Upper lobe of left lung (tissue), 6 donors: ENCODE measurements around the gene GLI1. TPM values are rescaled to one million over a fixed set of nuclear protein-coding genes. Genes with fewer than 3 reads are reported as not detected.
A peak's percentile ranks its signal among the peaks of the same experiment; 100 is the strongest.

Source experiments
- ATAC-seq, 2 donors: fragments of 200-7000 bp; cut with Tn5 transposase; one replicate each; pipeline ENCODE4 v1.9.1; 2022; ENCODE audit warnings: mild to moderate bottlenecking in 2 of 2, moderate library complexity in 2 of 2; ENCODE audit not compliant: low FRiP score in 2 of 2
- DNase-seq, 2 donors: peaks; one replicate each; pipeline ENCODE4 v3.0.0-alpha.2; 2019 to 2020
- H3K27ac ChIP-seq, 4 donors: fragments of 200-600 bp; sonication (generic); one replicate each; pipeline ENCODE4 v1.5.1; 2016 to 2019
- H3K27me3 ChIP-seq, 4 donors: fragments of 200-600 bp; sonication (generic); one replicate each; pipeline ENCODE4 v1.5.1; 2017 to 2019
- H3K36me3 ChIP-seq, 4 donors: fragments of 200-600 bp; sonication (generic); one replicate each; pipeline ENCODE4 v1.5.1; 2016 to 2019
- H3K4me1 ChIP-seq, 4 donors: fragments of 200-600 bp; sonication (generic); one replicate each; pipeline ENCODE4 v1.5.1; 2018 to 2019
- H3K4me3 ChIP-seq, 4 donors: fragments of 200-600 bp; sonication (generic); one replicate each; pipeline ENCODE4 v1.5.1; 2017 to 2019; ENCODE audit warnings: mild to moderate bottlenecking in 2 of 4, moderate library complexity in 1 of 4
- H3K9me3 ChIP-seq, 4 donors: fragments of 200-600 bp; sonication (generic); one replicate each; pipeline ENCODE4 v1.5.1; 2018 to 2019
- CTCF ChIP-seq, 6 experiments: fragments of 450-650 bp in 4 of 6; fragments of 200-600 bp in 2 of 6; sonication (generic) in 2 of 6; IDR thresholded peaks; one replicate each; pipeline ENCODE4 v1.5.1; 2016 to 2019; ENCODE audit warnings: antibody characterized with exemption in 6 of 6
- EP300 ChIP-seq, 4 donors: sonication (generic); formaldehyde crosslinking; IDR thresholded peaks; one replicate each; pipeline ENCODE4 v1.5.1; 2017; ENCODE audit warnings: antibody characterized with exemption in 4 of 4, control low read depth in 2 of 4
- POLR2A ChIP-seq, 4 donors: fragments of 450-650 bp; IDR thresholded peaks; one replicate each; pipeline ENCODE4 v1.5.1; 2016 to 2017; ENCODE audit warnings: antibody characterized with exemption in 4 of 4, mild to moderate bottlenecking in 2 of 4
- POLR2AphosphoS5 ChIP-seq, 2 donors: sonication (generic); formaldehyde crosslinking; IDR thresholded peaks; one replicate each; pipeline ENCODE4 v1.5.1; 2017; ENCODE audit warnings: antibody characterized with exemption in 2 of 2
- WGBS, 2 donors: methylation state at CpG; one replicate each; pipeline ENCODE4 v1.1.5; 2017 to 2018; 5-methylcytosine and 5-hydroxymethylcytosine counted together
- total RNA-seq, 6 donors: library from RNA; depleted of rRNA in 4 of 6; stranded (reverse); fragments of >200 nt in 4 of 6; gene quantifications; one replicate each; pipeline versions ENCODE4 v1.1.0 to v1.2.1, GENCODE V29; 2016 to 2021
- donor health status: DM: no; HTN: no; CAD: no; lungs with moderate emphysema.
- donor health status: DM: no; HTN: yes; CAD: no; lungs with severe emphysema.

Gene GLI1
- total RNA-seq, 6 donors from 2014 or later = 0.69 to 3.0 (median 1.5) TPM; not detected in 2

DNA sequence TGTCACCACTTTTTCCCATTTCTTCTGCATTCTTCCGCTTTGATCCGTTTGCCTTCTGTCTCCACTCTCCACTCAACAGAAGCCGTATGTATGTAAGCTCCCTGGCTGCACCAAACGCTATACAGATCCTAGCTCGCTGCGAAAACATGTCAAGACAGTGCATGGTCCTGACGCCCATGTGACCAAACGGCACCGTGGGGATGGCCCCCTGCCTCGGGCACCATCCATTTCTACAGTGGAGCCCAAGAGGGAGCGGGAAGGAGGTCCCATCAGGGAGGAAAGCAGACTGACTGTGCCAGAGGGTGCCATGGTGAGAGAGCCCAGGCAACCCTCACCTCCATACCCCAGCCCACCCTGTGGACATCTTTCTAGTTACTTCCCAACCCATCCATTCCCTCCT, 8.3 kb downstream of the GLI1 start:
- ATAC-seq = no peak
- no peak for DNase-seq
- no peaks in the 10 kb centered on the region for H3K9me3 ChIP-seq
- peaks cover 0 to 14% (median 0%) of the 10 kb centered on the region in 4 donors for H3K36me3 ChIP-seq
- 79 to 85% methylated on average over 11 of the region's 11 CpGs for WGBS, 2 donors
- peaks cover 0 to 1% (median 0%) of the 10 kb centered on the region in 4 donors for H3K4me1 ChIP-seq
- H3K27ac ChIP-seq = no peak overlapping the region
- no peaks in the 10 kb centered on the region for H3K27me3 ChIP-seq
- TF ChIP-seq POLR2AphosphoS5 (IDR thresholded peaks at IDR 0.05) = no peak
- no peak for TF ChIP-seq EP300 (IDR thresholded peaks at IDR 0.05)
- no peak for TF ChIP-seq POLR2A (IDR thresholded peaks at IDR 0.05)
- TF ChIP-seq CTCF (IDR thresholded peaks at IDR 0.05) = no peak
- no peak overlapping the region for H3K4me3 ChIP-seq

GRCh38 chr12:57469296-57470164, 9.9 kb downstream of the GLI1 start:
- no peaks in the 10 kb centered on the region for H3K9me3 ChIP-seq
- H3K27me3 ChIP-seq = peaks cover 0 to 3% (median 0%) of the 10 kb centered on the region in 4 donors
- peaks cover 0 to 2% (median under 1%) of the 10 kb centered on the region in 4 donors for H3K4me1 ChIP-seq
- TF ChIP-seq CTCF (IDR thresholded peaks at IDR 0.05) (no peak), EP300 (IDR thresholded peaks at IDR 0.05) (no peak), POLR2AphosphoS5 (IDR thresholded peaks at IDR 0.05) (no peak), POLR2A (IDR thresholded peaks at IDR 0.05) (no peak)
- H3K27ac ChIP-seq = no peak overlapping the region
- H3K36me3 ChIP-seq = peaks cover 0 to 14% (median 0%) of the 10 kb centered on the region in 4 donors
- WGBS, 2 donors = 74 to 84% methylated on average over 10 of the region's 10 CpGs
- ATAC-seq (no peak), DNase-seq (no peak)
- no peak overlapping the region for H3K4me3 ChIP-seq

- ATAC-seq (no peak), DNase-seq (no peak)
- TF ChIP-seq POLR2A (IDR thresholded peaks at IDR 0.05) = no peak
- no peak for TF ChIP-seq POLR2AphosphoS5 (IDR thresholded peaks at IDR 0.05)
- TF ChIP-seq EP300 (IDR thresholded peaks at IDR 0.05) = no peak
- TF ChIP-seq CTCF (IDR thresholded peaks at IDR 0.05) = no peak
- no peak overlapping the region for H3K27ac ChIP-seq
- no peak overlapping the region for H3K4me3 ChIP-seq
- 93 to 95% methylated on average over 8 to 14 of the region's 14 CpGs for WGBS, 2 donors
- H3K36me3 ChIP-seq = peaks cover 0 to 14% (median 1%) of the 10 kb centered on the region in 4 donors
- H3K4me1 ChIP-seq = peaks cover 6 to 11% (median 8%) of the 10 kb centered on the region in 4 donors
- peaks cover 0 to 11% (median 0%) of the 10 kb centered on the region in 4 donors for H3K27me3 ChIP-seq
- no peaks in the 10 kb centered on the region for H3K9me3 ChIP-seq
These were observed 10.8 kb downstream of the GLI1 start for GRCh38 chr12:57470286-57470969.

DNA sequence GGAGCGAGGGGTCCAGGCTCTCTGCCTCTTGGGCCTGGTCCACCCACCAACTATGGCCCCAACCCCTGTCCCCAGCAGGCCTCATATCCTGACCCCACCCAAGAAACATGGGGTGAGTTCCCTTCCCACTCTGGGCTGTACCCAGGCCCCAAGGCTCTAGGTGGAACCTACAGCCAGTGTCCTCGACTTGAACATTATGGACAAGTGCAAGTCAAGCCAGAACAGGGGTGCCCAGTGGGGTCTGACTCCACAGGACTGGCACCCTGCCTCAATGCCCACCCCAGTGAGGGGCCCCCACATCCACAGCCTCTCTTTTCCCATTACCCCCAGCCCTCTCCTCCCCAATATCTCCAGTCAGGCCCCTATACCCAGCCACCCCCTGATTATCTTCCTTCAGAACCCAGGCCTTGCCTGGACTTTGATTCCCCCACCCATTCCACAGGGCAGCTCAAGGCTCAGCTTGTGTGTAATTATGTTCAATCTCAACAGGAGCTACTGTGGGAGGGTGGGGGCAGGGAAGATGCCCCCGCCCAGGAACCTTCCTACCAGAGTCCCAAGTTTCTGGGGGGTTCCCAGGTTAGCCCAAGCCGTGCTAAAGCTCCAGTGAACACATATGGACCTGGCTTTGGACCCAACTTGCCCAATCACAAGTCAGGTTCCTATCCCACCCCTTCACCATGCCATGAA, 11.5 kb downstream of the GLI1 start:
- H3K27me3 ChIP-seq = peaks cover 0 to 18% (median 3%) of the 10 kb centered on the region in 4 donors

More for the DNA sequence above, 11.5 kb downstream of the GLI1 start:
- Histone ChIP-seq H3K4me1 (peaks cover 12 to 18% (median 14%) of the 10 kb centered on the region in 4 donors), H3K4me3 (no peak overlapping the region), H3K9me3 (no peaks in the 10 kb centered on the region), H3K27ac (no peak overlapping the region), H3K36me3 (peaks cover 0 to 14% (median 1%) of the 10 kb centered on the region in 4 donors)
- DNase-seq (no peak), ATAC-seq (peak in 1 of 2 donors; percentile 7)
- 60 to 80% methylated on average over 1 to 4 of the region's 4 CpGs for WGBS, 2 donors
- TF ChIP-seq POLR2A (IDR thresholded peaks at IDR 0.05) (no peak), POLR2AphosphoS5 (IDR thresholded peaks at IDR 0.05) (no peak), EP300 (IDR thresholded peaks at IDR 0.05) (no peak), CTCF (IDR thresholded peaks at IDR 0.05) (no peak)
